Esophagus squamous epithelium (tissue), 5 donors: ENCODE measurements around the gene SMAD4. TPM values are rescaled to one million over a fixed set of nuclear protein-coding genes. Genes with fewer than 3 reads are reported as not detected.

Source experiments
- DNase-seq: peaks from one replicate; lab custom pipeline; 2025; lab: John Stamatoyannopoulos, UW
- H3K27ac ChIP-seq, 4 donors: fragments of 200-600 bp; sonication (generic); one replicate each; pipeline ENCODE4 v1.5.1; 2016 to 2019; ENCODE audit warnings: mild to moderate bottlenecking in 1 of 4
- H3K27me3 ChIP-seq, 4 donors: fragments of 200-600 bp; sonication (generic); 1 replicate in 3 of 4; 2 replicates in 1 of 4; pipeline versions ENCODE4 v1.5.1 to v1.6.0; 2017 to 2021; ENCODE audit warnings: antibody characterized with exemption in 1 of 4
- H3K36me3 ChIP-seq, 3 donors: fragments of 200-600 bp; sonication (generic); one replicate each; pipeline ENCODE4 v1.5.1; 2016 to 2019
- H3K4me1 ChIP-seq, 3 donors: fragments of 200-600 bp; sonication (generic); one replicate each; pipeline ENCODE4 v1.5.1; 2017 to 2019
- H3K4me3 ChIP-seq, 4 donors: fragments of 200-600 bp; sonication (generic); 1 replicate in 3 of 4; 2 replicates in 1 of 4; pipeline ENCODE4 v1.5.1; 2016 to 2019; ENCODE audit warnings: mild to moderate bottlenecking in 2 of 4, moderate library complexity in 1 of 4
- H3K9me3 ChIP-seq, 3 donors: fragments of 200-600 bp; sonication (generic); one replicate each; pipeline ENCODE4 v1.5.1; 2016 to 2019
- POLR2A ChIP-seq, 4 donors: fragments of 450-650 bp; IDR thresholded peaks; one replicate each; pipeline ENCODE4 v1.6.1; 2017; ENCODE audit warnings: antibody characterized with exemption in 4 of 4, mild to moderate bottlenecking in 4 of 4, moderate library complexity in 3 of 4
- WGBS, 2 donors: methylation state at CpG; one replicate each; pipeline ENCODE4 v1.1.5; 2018; 5-methylcytosine and 5-hydroxymethylcytosine counted together
- intact Hi-C: fragments of 100-400 bp; cut with DNase I; formaldehyde crosslinking; loops from one replicate; pipeline ENCODE4 v1.15.0; 2022
- total RNA-seq, 4 donors: library from RNA; depleted of rRNA; stranded (reverse); fragments of >200 nt; gene quantifications; one replicate each; pipeline ENCODE4 v1.1.0, GENCODE V29; 2016
- TF ChIP-seq, protein P1 (sequence below), 6 experiments: fragments of 450-650 bp in 4 of 6; fragments of 200-600 bp in 2 of 6; sonication (generic) in 2 of 6; IDR thresholded peaks; one replicate each; pipeline ENCODE4 v1.5.1; 2016 to 2019; ENCODE audit warnings: antibody characterized with exemption in 6 of 6, mild to moderate bottlenecking in 4 of 6, moderate library complexity in 4 of 6
- donor health status: DM: yes; HTN: yes; CAD: no.

SMAD4 gene
- total RNA-seq, 4 donors from 2014 or later, result 32.9 to 84.5 (median 49.3) TPM

DNA sequence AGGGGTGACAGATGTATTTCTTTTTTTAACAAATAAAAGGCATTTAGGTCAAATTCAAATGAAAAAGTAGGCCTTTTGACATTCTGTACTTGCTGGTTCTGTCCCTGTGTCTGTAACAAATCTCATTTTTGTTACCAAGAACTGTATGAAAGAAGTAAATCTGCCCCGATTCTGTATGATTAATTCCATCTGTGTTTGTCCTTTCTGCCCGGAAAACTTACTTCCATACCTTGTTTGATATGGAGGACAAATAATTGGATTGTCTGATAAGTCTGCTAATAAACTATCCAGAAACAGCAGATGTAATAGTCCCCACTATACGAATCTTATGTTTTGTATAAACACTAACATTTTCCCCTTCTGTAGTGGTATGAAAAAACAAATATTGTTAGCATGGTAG is 97.7 kb downstream of the SMAD4 start:
- Histone ChIP-seq H3K36me3 (no peaks in the 10 kb centered on the region), H3K27me3 (no peaks in the 10 kb centered on the region), H3K4me1 (no peaks in the 10 kb centered on the region), H3K9me3 (no peaks in the 10 kb centered on the region), H3K4me3 (no peak overlapping the region), H3K27ac (no peak overlapping the region)
- TF ChIP-seq POLR2A (IDR thresholded peaks at IDR 0.05), result no peak
- TF ChIP-seq, protein P1, sequence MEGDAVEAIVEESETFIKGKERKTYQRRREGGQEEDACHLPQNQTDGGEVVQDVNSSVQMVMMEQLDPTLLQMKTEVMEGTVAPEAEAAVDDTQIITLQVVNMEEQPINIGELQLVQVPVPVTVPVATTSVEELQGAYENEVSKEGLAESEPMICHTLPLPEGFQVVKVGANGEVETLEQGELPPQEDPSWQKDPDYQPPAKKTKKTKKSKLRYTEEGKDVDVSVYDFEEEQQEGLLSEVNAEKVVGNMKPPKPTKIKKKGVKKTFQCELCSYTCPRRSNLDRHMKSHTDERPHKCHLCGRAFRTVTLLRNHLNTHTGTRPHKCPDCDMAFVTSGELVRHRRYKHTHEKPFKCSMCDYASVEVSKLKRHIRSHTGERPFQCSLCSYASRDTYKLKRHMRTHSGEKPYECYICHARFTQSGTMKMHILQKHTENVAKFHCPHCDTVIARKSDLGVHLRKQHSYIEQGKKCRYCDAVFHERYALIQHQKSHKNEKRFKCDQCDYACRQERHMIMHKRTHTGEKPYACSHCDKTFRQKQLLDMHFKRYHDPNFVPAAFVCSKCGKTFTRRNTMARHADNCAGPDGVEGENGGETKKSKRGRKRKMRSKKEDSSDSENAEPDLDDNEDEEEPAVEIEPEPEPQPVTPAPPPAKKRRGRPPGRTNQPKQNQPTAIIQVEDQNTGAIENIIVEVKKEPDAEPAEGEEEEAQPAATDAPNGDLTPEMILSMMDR (IDR thresholded peaks at IDR 0.05), result no peak
- DNase-seq, result no peak
- intact Hi-C loops, result no loop called here
- WGBS, 2 donors, result 64 to 72% methylated on average over 3 of the region's 3 CpGs

DNA sequence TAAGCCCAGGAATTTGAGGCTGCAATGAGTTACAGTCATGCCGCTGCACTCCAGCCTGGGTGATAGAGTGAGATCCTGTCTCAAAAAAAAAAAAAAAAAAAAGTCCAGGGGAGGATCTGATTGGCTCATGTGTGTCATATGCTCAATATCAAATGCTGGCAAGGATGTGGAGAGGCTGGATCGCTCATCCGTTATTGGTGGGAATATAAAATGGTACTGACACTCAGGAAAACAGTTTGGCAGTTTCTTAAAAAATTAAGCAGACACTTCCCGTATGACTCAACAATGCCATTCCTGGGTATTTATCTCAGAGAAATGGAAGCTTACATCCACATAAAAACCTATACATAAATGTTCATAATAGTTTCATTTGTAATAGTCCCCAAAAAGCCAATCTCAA is 98.5 kb downstream of the SMAD4 start:
- 63 to 80% methylated on average over 4 of the region's 4 CpGs for WGBS, 2 donors
- DNase-seq, result no peak
- TF ChIP-seq POLR2A (IDR thresholded peaks at IDR 0.05), result no peak
- TF ChIP-seq, protein P1 (IDR thresholded peaks at IDR 0.05), result no peak
- Histone ChIP-seq H3K4me3 (no peak overlapping the region), H3K27me3 (no peaks in the 10 kb centered on the region), H3K9me3 (no peaks in the 10 kb centered on the region), H3K27ac (no peak overlapping the region), H3K36me3 (no peaks in the 10 kb centered on the region), H3K4me1 (no peaks in the 10 kb centered on the region)
- intact Hi-C loops, result no loop called here

GRCh38 chr18:51132256-51132935 is 102.4 kb downstream of the SMAD4 start:
- intact Hi-C loops, result no loop called here
- no peak for DNase-seq

GRCh38 chr18:51133580-51134160 is 103.7 kb downstream of the SMAD4 start:
- Histone ChIP-seq H3K4me3 (no peak overlapping the region), H3K9me3 (no peaks in the 10 kb centered on the region), H3K27ac (no peak overlapping the region), H3K27me3 (no peaks in the 10 kb centered on the region), H3K36me3 (no peaks in the 10 kb centered on the region), H3K4me1 (peaks cover 0 to 18% (median 9%) of the 10 kb centered on the region in 3 donors)
- intact Hi-C loops, result no loop called here
- WGBS, 2 donors, result 77 to 83% methylated on average over 8 to 9 of the region's 12 CpGs
- DNase-seq, result no peak
- TF ChIP-seq, protein P1 (IDR thresholded peaks at IDR 0.05), result no peak
- TF ChIP-seq POLR2A (IDR thresholded peaks at IDR 0.05), result no peak

More at GRCh38 chr18:51132256-51132935, 102.4 kb downstream of the SMAD4 start:
- no peak overlapping the region for H3K27ac ChIP-seq
- no peak overlapping the region for H3K4me3 ChIP-seq
- H3K27me3 ChIP-seq, result no peaks in the 10 kb centered on the region
- WGBS, 2 donors, result 80 to 84% methylated on average over 3 to 4 of the region's 6 CpGs
- H3K4me1 ChIP-seq, result peaks cover 0 to 13% (median 9%) of the 10 kb centered on the region in 3 donors
- H3K36me3 ChIP-seq, result no peaks in the 10 kb centered on the region
- TF ChIP-seq, protein P1 (IDR thresholded peaks at IDR 0.05), result no peak
- TF ChIP-seq POLR2A (IDR thresholded peaks at IDR 0.05), result no peak
- no peaks in the 10 kb centered on the region for H3K9me3 ChIP-seq

Other genes starting within 250 kb of the SMAD4 start
- gene MRO, start 210.2 kb upstream of the SMAD4 start, total RNA-seq, result 1 to 10 TPM in 1 of 4 donors, under 1 TPM in 3; 0.13 to 1.7 (median 0.83) TPM
- 10 to 100 TPM; 18.5 to 32.2 (median 25.5) TPM for gene ME2, start 151.1 kb upstream of the SMAD4 start, total RNA-seq
- gene ELAC1, start 62.2 kb upstream of the SMAD4 start, total RNA-seq, result 1 to 10 TPM; 1.6 to 8.9 (median 6.0) TPM
- gene MEX3C, start 167.5 kb downstream of the SMAD4 start, total RNA-seq, result 10 to 100 TPM; 13.5 to 26.5 (median 21.4) TPM